ENCODE results near the gene NFAM1. TPM values are rescaled to one million over a fixed set of nuclear protein-coding genes. Genes with fewer than 3 reads are reported as not detected.

NFAM1 gene
- total and polyA plus RNA-seq, 2 of the 13 experiments (the other 11 are each of a cell fraction or from before 2014, with no cell fraction given): 0.03 TPM; not detected in 1

- no peak for TF ChIP-seq MXD1 (CRISPR knock-in tag; IDR thresholded peaks at IDR 0.05)
- TF ChIP-seq TOE1 (CRISPR knock-in tag; IDR thresholded peaks at IDR 0.05): no peak
- no peak for TF ChIP-seq ZNF205 (CRISPR knock-in tag; IDR thresholded peaks at IDR 0.05)
- TF ChIP-seq PHF8 (CRISPR knock-in tag; IDR thresholded peaks at IDR 0.05): no peak
- no peak for TF ChIP-seq IKZF5 (CRISPR knock-in tag; IDR thresholded peaks at IDR 0.05)
- no peak for TF ChIP-seq BRD4 (CRISPR knock-in tag; IDR thresholded peaks at IDR 0.05)
These were observed 17.5 kb downstream of the NFAM1 start (continued) for GRCh38 chr22:42414565-42415303.

- 28% methylated on average over 11 of the region's 11 CpGs for WGBS (ENCODE audit: low lambda C conversion rate)
- Histone ChIP-seq H3K9me3 (ENCODE audit: low read length) (no peaks in the 10 kb centered on the region), H2AFZ (ENCODE audit: low read length) (no peak overlapping the region), H4K20me1 (ENCODE audit: insufficient read depth, low read length) (no peaks in the 10 kb centered on the region), H3K4me1 (ENCODE audit: insufficient read depth, low read length) (peaks cover 71% of the 10 kb centered on the region), H3K4me2 (ENCODE audit: low read depth, low read length) (peak overlapping the region; percentile 70; the same call in 1 of the 2 replicates), H3K9ac (ENCODE audit: insufficient read depth, low read depth, low read length) (no peak overlapping the region), H3K27ac (ENCODE audit: extremely low read length, insufficient read depth, low read length) (no peak overlapping the region), H3K36me3 (replicated peaks in 1 of 2; ENCODE audit: control insufficient read depth in 1 of 2, insufficient read depth in 2 of 2, low read length in 2 of 2) (no peaks in the 10 kb centered on the region), H3K4me3 (replicated peaks in 1 of 3; ENCODE audit: insufficient read depth in 1 of 3, low read depth in 2 of 3, low read length in 3 of 3) (no peak overlapping the region; a peak in 1 of 6 replicates), H3K79me2 (ENCODE audit: insufficient read depth, low read length) (no peaks in the 10 kb centered on the region), H3K27me3 (ENCODE audit: control insufficient read depth in 1 of 2, insufficient read depth in 2 of 2, low read length in 2 of 2) (peaks cover 3 to 51% of the 10 kb centered on the region in 2 experiments; a peak in 4 of 5 replicates)
- POLR2A ChIA-PET: no interaction called here
- BruUV-seq (replicated peaks): no TSS peak
- CTCF ChIA-PET (ENCODE audit: low intra/inter-chr PET ratio, low total read pairs): no interaction called here
- TF ChIP-seq KDM5B (CRISPR knock-in tag; IDR thresholded peaks at IDR 0.05; ENCODE audit: borderline replicate concordance) (no peak), ZNF879 (CRISPR knock-in tag; IDR thresholded peaks at IDR 0.05) (no peak), ARNT (IDR thresholded peaks at IDR 0.05) (no peak), PAXIP1 (CRISPR knock-in tag; conservative IDR thresholded peaks at IDR 0.05) (no peak)
- intact Hi-C loops (cut with micrococcal nuclease; ENCODE audit: unreplicated experiment): no loop called here
- FAIRE-seq (no peak), DNase-seq (ENCODE audit: low spot score) (no peak), ATAC-seq (no peak)
- in situ Hi-C loops (cut with HindIII; ENCODE audit: extremely low pct_ligation_motif_present, low pct_unique_long_range_greater_than_20kb): no loop called here
These were observed 18.2 kb downstream of the NFAM1 start for GRCh38 chr22:42414021-42414420.
